Measurements from ENCODE around the gene RBL1.

RBL1 gene

DNA sequence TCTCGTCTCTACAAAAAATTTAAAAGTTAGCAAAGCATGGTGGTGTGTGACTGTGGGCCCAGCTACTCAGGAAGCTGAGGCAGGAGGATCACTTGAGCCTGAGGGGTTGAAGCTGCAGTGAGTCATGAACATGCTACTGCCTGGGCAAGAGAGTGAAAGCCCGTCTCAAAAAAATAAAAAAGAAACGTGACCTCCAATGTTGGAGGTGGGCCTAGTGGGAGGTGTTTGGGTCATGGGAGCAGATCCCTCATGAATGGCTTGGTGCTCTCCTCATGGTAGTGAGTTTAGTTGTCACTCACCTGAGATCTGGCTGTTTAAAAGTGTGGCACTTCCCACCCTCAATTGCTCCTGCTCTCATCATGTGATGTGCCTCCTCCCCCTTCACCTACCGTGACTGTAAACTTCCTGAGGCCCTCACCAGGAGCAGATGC is 24.3 kb downstream of the RBL1 start:
- TF ChIP-seq POLR2AphosphoS5 (IDR thresholded peaks at IDR 0.05; ENCODE audit: low read depth, low read length), result no peak
- no peak for TF ChIP-seq SIN3A (IDR thresholded peaks at IDR 0.05; ENCODE audit: borderline replicate concordance, insufficient read depth, low read length)
- no peak for TF ChIP-seq TAF1 (IDR thresholded peaks at IDR 0.05; ENCODE audit: borderline replicate concordance, insufficient read depth, low read length)
- TF ChIP-seq FOXP2 (optimal IDR thresholded peaks at IDR 0.05; ENCODE audit: borderline replicate concordance, extremely low read depth, extremely low read length, insufficient read depth), result no peak
- TF ChIP-seq REST (IDR thresholded peaks at IDR 0.05; ENCODE audit: insufficient read depth in 1 of 2, low read depth in 2 of 2, low read length in 2 of 2), result no peak

GRCh38 chr20:37066168-37066567 is 29.6 kb downstream of the RBL1 start:
- TF ChIP-seq REST (IDR thresholded peaks at IDR 0.05; ENCODE audit: insufficient read depth in 1 of 2, low read depth in 2 of 2, low read length in 2 of 2) (no peak), POLR2AphosphoS5 (IDR thresholded peaks at IDR 0.05; ENCODE audit: low read depth, low read length) (no peak), SIN3A (IDR thresholded peaks at IDR 0.05; ENCODE audit: borderline replicate concordance, insufficient read depth, low read length) (no peak), FOXP2 (optimal IDR thresholded peaks at IDR 0.05; ENCODE audit: borderline replicate concordance, extremely low read depth, extremely low read length, insufficient read depth) (no peak), TAF1 (IDR thresholded peaks at IDR 0.05; ENCODE audit: borderline replicate concordance, insufficient read depth, low read length) (no peak)

DNA sequence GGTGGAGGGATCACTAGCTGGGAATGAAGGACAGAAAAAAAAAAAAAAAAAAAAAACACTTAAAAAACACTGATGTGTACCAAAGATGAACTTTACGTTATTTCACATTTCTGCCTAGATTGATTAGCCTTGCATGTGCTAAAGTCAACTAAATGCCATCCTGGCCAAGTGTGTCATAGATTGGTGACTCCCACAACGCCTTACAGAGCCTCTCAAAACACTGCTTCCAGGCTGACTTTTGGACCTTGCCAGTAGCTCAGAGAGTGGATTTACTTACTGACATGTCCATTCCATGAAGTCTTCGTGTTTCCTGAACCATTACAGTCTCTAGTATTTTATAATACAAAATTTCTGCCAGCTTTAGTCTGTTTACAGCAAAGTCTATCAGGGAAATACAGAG is 40.5 kb downstream of the RBL1 start:
- TF ChIP-seq FOXP2 (optimal IDR thresholded peaks at IDR 0.05; ENCODE audit: borderline replicate concordance, extremely low read depth, extremely low read length, insufficient read depth) (no peak), TAF1 (IDR thresholded peaks at IDR 0.05; ENCODE audit: borderline replicate concordance, insufficient read depth, low read length) (no peak), POLR2AphosphoS5 (IDR thresholded peaks at IDR 0.05; ENCODE audit: low read depth, low read length) (no peak), REST (IDR thresholded peaks at IDR 0.05; ENCODE audit: insufficient read depth in 1 of 2, low read depth in 2 of 2, low read length in 2 of 2) (no peak), SIN3A (IDR thresholded peaks at IDR 0.05; ENCODE audit: borderline replicate concordance, insufficient read depth, low read length) (no peak)

DNA sequence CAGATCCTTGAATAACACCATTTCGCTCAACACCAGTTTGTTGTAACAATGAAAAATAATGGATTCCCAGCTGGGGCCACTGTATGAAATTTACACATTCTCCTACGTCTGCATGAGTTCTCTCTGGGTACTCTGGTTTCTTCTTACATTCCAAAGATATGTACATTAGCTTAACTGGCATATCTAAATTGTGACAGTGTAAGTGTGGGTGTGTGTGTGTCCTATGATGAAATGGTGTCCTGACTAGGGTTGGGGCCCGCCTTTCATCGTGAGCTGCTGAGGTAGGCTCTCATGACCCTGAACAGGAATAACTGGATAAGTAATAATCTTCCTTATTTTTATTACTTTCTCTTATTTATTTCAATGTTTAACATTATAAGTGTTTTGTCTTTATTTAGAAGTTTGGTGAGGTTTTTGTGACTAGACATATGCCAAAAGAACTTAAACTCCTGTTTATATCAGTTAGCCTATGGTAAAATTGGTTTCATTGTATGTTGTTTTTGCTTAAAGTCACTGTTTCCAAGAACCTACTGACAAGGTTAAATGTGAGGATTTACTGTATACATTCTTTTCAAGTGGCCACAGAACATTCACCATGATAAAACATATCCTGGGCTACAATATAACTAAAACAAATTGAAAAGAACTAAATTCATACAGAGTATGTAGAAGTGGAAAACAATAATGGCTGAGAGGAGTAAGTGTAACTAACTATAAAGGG is 42.4 kb downstream of the RBL1 start:
- TF ChIP-seq REST (IDR thresholded peaks at IDR 0.05; ENCODE audit: insufficient read depth in 1 of 2, low read depth in 2 of 2, low read length in 2 of 2) (no peak), POLR2AphosphoS5 (IDR thresholded peaks at IDR 0.05; ENCODE audit: low read depth, low read length) (no peak), SIN3A (IDR thresholded peaks at IDR 0.05; ENCODE audit: borderline replicate concordance, insufficient read depth, low read length) (no peak), FOXP2 (optimal IDR thresholded peaks at IDR 0.05; ENCODE audit: borderline replicate concordance, extremely low read depth, extremely low read length, insufficient read depth) (no peak), TAF1 (IDR thresholded peaks at IDR 0.05; ENCODE audit: borderline replicate concordance, insufficient read depth, low read length) (no peak)
